ENCODE results near the gene CEP97. TPM values are rescaled to one million over a fixed set of nuclear protein-coding genes. Genes with fewer than 3 reads are reported as not detected.

CEP97 gene
- total RNA-seq, 4 donors from 2014 or later, result 3.0 to 6.7 (median 5.9) TPM

GRCh38 chr3:101709126-101709525 is 15.3 kb upstream of the CEP97 start:
- Histone ChIP-seq H3K4me1 (peaks cover 0 to 3% (median 0%) of the 10 kb centered on the region in 3 donors), H3K4me3 (no peak overlapping the region), H3K36me3 (no peaks in the 10 kb centered on the region), H3K27me3 (peaks cover 0 to 12% (median 0%) of the 10 kb centered on the region in 4 donors), H3K9me3 (no peaks in the 10 kb centered on the region), H3K27ac (no peak overlapping the region)
- intact Hi-C loops (cut with DNase I), result no loop called here
- WGBS, 2 donors, result 71 to 79% methylated on average over 4 of the region's 4 CpGs
- no peak for TF ChIP-seq CTCF (IDR thresholded peaks at IDR 0.05)
- TF ChIP-seq POLR2A (IDR thresholded peaks at IDR 0.05), result no peak
- no peak for DNase-seq

GRCh38 chr3:101718455-101718854 is 6.0 kb upstream of the CEP97 start:
- peaks cover 0 to 16% (median 0%) of the 10 kb centered on the region in 4 donors for H3K27me3 ChIP-seq
- DNase-seq, result no peak
- WGBS, 2 donors, result 71 to 88% methylated on average over 1 of the region's 1 CpG
- H3K27ac ChIP-seq, result no peak overlapping the region
- TF ChIP-seq CTCF (IDR thresholded peaks at IDR 0.05) (no peak), POLR2A (IDR thresholded peaks at IDR 0.05) (no peak)
- intact Hi-C loops (cut with DNase I), result no loop called here
- no peaks in the 10 kb centered on the region for H3K36me3 ChIP-seq
- H3K4me3 ChIP-seq, result no peak overlapping the region
- peaks cover 0 to 16% (median 0%) of the 10 kb centered on the region in 3 donors for H3K4me1 ChIP-seq
- H3K9me3 ChIP-seq, result no peaks in the 10 kb centered on the region

DNA sequence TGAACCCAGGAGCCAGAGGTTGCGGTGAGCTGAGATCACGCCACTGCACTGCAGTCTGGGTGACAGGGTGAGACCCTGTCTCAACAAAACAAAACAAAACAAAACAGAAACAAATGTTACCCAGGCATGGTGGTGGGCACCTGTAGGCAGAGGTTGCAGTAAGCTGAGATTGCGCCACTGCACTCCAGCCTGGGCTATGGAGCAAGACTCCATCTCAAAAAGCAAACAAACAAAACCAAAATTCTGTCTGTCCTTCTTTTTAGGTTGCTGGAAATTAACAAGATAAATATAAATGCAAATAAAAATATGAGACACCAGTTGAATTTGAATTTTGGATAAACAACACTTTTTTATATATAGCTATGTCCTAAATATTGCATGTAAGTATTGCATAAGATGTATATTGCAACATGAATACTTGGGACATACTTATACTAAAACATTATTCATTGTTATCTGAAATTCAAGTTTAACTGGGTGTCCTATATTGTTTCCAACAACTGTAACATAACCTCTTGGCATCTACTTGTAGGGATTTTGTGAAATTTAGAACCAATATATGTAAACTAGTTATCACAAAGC is 4.7 kb upstream of the CEP97 start:
- H3K27ac ChIP-seq, result no peak overlapping the region
- intact Hi-C loops (cut with DNase I), result no loop called here
- TF ChIP-seq CTCF (IDR thresholded peaks at IDR 0.05) (no peak), POLR2A (IDR thresholded peaks at IDR 0.05) (no peak)
- H3K27me3 ChIP-seq, result peaks cover 0 to 4% (median 0%) of the 10 kb centered on the region in 4 donors
- 93 to 95% methylated on average over 3 of the region's 3 CpGs for WGBS, 2 donors
- H3K36me3 ChIP-seq, result no peaks in the 10 kb centered on the region
- no peak for DNase-seq
- no peak overlapping the region for H3K4me3 ChIP-seq
- no peaks in the 10 kb centered on the region for H3K9me3 ChIP-seq
- peaks cover 0 to 25% (median 3%) of the 10 kb centered on the region in 3 donors for H3K4me1 ChIP-seq

DNA sequence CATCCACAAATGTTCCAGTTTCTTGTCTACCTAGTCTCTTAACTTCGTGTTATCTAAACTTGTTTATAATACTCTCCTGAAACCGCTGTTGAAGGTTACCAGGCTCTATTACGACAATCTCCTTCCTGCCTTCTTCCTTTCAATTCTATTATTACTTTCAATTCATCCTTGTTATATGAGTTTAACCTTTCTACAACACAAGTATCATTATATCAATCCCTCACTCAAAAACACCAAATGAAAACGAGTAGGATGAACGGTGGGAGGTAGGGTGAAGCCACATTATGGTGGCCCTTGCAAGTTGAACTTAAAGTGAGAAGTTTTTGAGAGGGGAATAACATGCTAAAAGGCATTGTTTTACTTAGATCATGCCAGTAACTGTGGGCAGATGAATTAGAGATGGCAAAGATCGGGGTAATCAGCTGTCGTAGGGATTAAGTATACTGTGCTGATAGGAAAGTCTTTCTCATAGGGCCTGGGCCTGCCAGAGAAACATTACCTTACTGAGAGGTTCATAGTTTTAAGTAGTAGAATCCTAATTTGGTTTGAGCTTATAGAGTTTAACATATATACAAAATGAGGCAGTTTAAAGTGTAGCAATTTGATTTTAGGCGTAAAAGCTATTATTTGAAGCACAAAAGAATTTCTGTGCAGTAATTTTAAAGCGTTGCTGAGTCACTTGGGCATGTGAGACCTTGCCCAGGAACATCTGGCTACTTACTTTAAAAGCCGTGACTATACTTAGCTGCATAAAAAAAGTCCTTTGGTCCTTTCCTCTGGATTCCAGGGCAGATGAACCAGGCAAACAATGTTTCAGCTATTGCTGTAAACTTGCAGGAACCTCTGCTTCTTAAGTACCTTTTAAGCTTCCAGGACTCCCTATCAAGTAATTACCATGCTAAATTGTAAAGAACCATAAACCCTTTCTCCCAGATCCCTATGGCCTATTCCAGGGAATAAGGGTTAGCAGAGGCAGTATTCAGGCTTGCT is 3.3 kb upstream of the CEP97 start:
- no peak for DNase-seq
- Histone ChIP-seq H3K4me3 (no peak overlapping the region), H3K9me3 (no peaks in the 10 kb centered on the region), H3K4me1 (peaks cover 3 to 34% (median 9%) of the 10 kb centered on the region in 3 donors), H3K27ac (peak overlapping the region; percentile 24 to 65 (median 53)), H3K36me3 (no peaks in the 10 kb centered on the region), H3K27me3 (no peaks in the 10 kb centered on the region)
- intact Hi-C loops (cut with DNase I), result no loop called here
- WGBS, 2 donors, result 45 to 53% methylated on average over 10 of the region's 10 CpGs
- TF ChIP-seq CTCF (IDR thresholded peaks at IDR 0.05) (no peak), POLR2A (IDR thresholded peaks at IDR 0.05) (no peak)
